RWPE2 (cell line): ENCODE data around the gene TUBB2B.
A peak's percentile ranks its signal among the peaks of the same experiment; 100 is the strongest.

ENCODE experiments used
- ATAC-seq: fragments of 200-7000 bp; cut with Tn5 transposase; 3 replicates; pipeline ENCODE4 v1.9.1; 2021; ENCODE audit warnings: low read depth
- DNase-seq: peaks from one replicate; pipeline ENCODE4 v3.0.0-alpha.2; 2020; ENCODE audit warnings: low spot score
- H3K27ac ChIP-seq: fragments of 450-650 bp; 2 replicates; pipeline ENCODE4 v1.5.1; 2017; ENCODE audit warnings: mild to moderate bottlenecking; ENCODE audit not compliant: poor library complexity, severe bottlenecking
- H3K27me3 ChIP-seq: fragments of 250-450 bp; sonication (Bioruptor Pico); 2 replicates; pipeline ENCODE4 v1.5.1; 2021; ENCODE audit warnings: mild to moderate bottlenecking, moderate library complexity; ENCODE audit not compliant: insufficient read depth, poor library complexity, severe bottlenecking
- H3K36me3 ChIP-seq: fragments of 250-450 bp; sonication (Bioruptor Pico); 2 replicates; pipeline ENCODE4 v1.5.1; 2020; ENCODE audit warnings: low read depth, mild to moderate bottlenecking, moderate library complexity
- H3K4me1 ChIP-seq: fragments of 250-450 bp; sonication (Bioruptor Pico); 2 replicates; pipeline ENCODE4 v1.5.1; 2021; ENCODE audit warnings: mild to moderate bottlenecking, moderate library complexity; ENCODE audit not compliant: insufficient read depth, poor library complexity, severe bottlenecking
- H3K4me3 ChIP-seq: fragments of 250-450 bp; sonication (Bioruptor Pico); 2 replicates; pipeline ENCODE4 v1.5.1; 2021; ENCODE audit warnings: mild to moderate bottlenecking, moderate library complexity; ENCODE audit not compliant: severe bottlenecking
- H3K9me3 ChIP-seq: fragments of 250-450 bp; sonication (Bioruptor Pico); 2 replicates; pipeline ENCODE4 v1.5.1; 2021; ENCODE audit warnings: mild to moderate bottlenecking, moderate library complexity; ENCODE audit not compliant: severe bottlenecking
- TF ChIP-seq, protein P1 (sequence below): fragments of 450-650 bp; IDR thresholded peaks from one replicate; pipeline ENCODE4 v1.5.1; 2017; ENCODE audit warnings: mild to moderate bottlenecking, moderate library complexity; ENCODE audit not compliant: poor library complexity, severe bottlenecking

Gene TUBB2B

DNA sequence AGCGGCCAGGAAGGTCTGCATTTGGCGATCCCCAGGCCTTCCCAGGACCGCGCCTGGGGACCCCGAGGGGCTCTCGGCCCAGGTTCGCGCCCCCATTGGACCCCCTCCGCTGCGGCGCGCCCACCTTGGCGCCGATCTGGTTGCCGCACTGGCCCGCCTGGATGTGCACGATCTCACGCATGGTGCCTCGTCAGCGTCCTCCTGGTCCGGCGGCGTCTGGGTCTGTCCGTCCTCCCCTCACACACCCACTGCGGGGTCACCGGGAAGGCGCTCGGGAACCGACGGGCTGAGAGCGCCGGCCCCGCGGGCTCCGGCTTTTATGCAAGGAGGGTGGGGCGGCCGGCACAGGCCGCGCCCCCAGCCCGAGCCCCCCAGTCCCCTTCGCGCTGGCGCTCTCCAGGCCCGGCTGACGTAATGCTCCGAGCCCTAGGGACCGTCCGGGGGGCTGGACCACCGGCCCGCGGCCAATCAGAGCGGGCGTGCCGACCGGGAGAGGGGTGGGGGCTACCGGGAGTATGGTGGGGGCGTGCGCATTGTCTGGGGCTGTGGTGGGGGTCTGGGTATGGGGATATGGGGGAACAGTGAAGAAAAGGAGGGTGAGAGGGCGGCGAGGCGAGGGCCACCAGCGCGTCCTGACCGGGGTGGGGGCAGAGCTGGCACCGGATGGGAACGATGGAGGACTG lies at the start of gene TUBB2B:
TSS of gene TUBB2B (minus strand) at position 291 of the 683 bp plus-strand sequence. CDS start at position 181, 110 bp downstream.
- Histone ChIP-seq H3K9me3 (no peaks in the 10 kb centered on the region), H3K4me1 (no peaks in the 10 kb centered on the region), H3K27ac (no peak within 1 kb of the TSS), H3K36me3 (no peaks in the 10 kb centered on the region), H3K27me3 (peaks cover 48% of the 10 kb centered on the region), H3K4me3 (peak within 1 kb of the TSS; percentile 26)
- no peak for DNase-seq
- TF ChIP-seq, protein P1, sequence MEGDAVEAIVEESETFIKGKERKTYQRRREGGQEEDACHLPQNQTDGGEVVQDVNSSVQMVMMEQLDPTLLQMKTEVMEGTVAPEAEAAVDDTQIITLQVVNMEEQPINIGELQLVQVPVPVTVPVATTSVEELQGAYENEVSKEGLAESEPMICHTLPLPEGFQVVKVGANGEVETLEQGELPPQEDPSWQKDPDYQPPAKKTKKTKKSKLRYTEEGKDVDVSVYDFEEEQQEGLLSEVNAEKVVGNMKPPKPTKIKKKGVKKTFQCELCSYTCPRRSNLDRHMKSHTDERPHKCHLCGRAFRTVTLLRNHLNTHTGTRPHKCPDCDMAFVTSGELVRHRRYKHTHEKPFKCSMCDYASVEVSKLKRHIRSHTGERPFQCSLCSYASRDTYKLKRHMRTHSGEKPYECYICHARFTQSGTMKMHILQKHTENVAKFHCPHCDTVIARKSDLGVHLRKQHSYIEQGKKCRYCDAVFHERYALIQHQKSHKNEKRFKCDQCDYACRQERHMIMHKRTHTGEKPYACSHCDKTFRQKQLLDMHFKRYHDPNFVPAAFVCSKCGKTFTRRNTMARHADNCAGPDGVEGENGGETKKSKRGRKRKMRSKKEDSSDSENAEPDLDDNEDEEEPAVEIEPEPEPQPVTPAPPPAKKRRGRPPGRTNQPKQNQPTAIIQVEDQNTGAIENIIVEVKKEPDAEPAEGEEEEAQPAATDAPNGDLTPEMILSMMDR: no peak
- ATAC-seq: peak; percentile 28; the same call in 1 of the 3 replicates

DNA sequence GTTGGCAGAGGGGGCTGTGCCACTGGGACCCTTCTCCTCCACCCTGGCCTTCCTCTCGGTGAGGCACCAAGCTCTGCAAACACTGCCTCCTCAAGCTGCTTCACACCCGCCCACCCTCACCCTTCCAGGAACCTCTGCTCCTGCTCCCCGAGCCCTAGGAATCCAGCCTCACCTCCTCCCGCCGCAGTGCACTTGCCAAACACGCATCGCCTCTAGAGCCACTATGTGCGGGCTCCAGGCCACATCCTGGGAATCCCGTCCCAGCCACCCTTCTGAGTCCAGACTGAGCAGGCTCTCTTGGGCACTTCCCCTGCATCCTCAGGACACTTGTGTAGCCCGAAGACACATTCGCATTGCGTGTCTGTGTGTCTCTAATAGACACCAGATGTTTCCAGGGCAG lies 49.8 kb upstream of the TUBB2B start:
- no peak overlapping the region for H3K27ac ChIP-seq
- H3K27me3 ChIP-seq: no peaks in the 10 kb centered on the region
- H3K4me3 ChIP-seq: no peak overlapping the region
- TF ChIP-seq, protein P1: no peak
- no peak for ATAC-seq
- peaks cover 7% of the 10 kb centered on the region for H3K4me1 ChIP-seq
- no peaks in the 10 kb centered on the region for H3K9me3 ChIP-seq
- DNase-seq: no peak
- no peaks in the 10 kb centered on the region; the same call in 1 of the 2 replicates for H3K36me3 ChIP-seq

DNA sequence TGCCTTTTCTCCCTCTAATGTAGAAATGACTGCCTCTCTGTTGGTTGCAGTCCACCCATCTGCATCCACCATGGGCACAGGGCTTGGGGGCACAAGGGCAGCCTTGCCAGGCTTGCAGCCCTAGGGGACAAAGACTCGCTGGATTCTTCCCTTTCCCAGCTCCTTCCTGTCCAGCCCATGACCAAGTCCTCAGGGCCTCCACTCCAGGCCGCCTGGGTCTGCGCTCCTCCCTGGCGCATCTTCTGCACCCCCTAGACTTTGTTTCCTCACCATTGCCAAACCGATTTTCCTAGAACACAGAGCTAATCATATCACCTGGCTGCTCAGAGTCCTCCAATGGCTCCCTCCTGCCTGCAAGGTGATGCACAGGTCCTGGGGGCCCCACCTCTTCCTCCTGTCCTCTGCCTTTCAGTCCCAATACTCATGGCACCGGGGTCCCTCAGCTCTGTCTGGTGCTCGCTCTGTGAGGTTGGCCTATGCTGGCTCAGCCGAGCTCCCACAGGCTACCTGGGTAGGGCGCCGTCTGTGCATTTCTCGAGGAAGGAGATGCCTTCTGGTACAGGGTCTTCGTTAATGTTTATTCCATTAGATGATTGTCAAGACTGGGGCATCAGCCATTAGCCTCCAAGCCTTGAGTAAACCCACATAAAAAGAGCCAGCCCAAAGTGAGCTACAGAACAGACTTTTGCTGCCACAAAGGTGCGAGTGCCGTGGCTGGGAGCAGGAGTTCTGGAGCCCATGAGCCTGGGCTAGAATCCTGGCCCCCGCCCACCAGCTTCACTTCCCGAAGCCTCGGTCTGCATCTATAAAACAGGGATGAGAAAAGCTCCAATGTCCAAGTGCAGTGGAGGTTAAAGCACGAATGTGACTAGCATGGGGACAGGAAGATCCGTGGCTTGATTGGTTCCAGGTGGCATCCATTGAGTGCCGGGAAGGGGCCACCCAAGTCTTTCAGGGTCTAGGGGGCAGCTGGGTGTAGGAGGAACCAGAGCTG lies 49.0 kb upstream of the TUBB2B start:
- H3K9me3 ChIP-seq: no peaks in the 10 kb centered on the region
- no peaks in the 10 kb centered on the region for H3K27me3 ChIP-seq
- ATAC-seq: no peak
- no peak overlapping the region for H3K27ac ChIP-seq
- TF ChIP-seq, protein P1: no peak
- DNase-seq: no peak
- H3K4me3 ChIP-seq: no peak overlapping the region
- peaks cover 2% of the 10 kb centered on the region for H3K4me1 ChIP-seq
- H3K36me3 ChIP-seq: peaks cover 6% of the 10 kb centered on the region

DNA sequence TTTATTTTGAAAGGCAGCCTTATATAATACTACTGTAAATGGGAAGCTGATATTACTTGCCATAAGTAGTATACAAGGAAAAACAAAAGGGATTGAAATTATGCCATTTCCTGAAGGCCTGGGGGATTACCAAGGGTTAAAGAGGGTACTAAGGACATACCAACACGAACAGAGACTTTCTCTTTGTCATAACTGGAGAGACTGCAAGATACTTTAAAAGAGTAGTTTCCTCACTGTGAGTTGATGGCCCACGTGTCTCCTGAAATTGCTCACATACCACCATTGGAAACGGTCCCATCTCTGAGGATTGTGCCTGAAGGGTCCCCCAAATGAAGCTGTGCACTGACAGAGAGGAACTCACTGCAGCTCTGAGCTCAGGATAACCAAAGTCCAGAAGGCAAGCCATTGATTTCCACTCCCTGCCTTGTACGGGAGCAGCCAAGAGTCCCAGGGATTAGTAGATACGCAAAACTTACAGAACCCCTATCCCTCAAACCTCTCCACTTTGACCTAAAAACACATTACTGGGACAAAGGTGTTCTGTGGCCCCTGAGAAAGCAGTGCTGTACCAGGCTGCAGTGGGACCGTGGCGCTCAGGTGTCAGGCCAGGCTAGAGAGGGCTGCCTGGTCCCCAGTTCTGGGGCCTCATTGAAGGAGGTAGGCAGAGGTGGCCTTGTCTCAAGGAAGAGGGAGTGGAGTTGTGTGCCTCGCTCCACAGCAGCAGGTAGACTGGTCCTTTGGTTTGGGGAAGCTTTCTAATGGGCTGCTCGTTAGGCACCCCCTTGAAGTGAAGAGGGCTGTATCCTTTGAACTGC lies 46.5 kb upstream of the TUBB2B start:
- no peaks in the 10 kb centered on the region for H3K4me1 ChIP-seq
- H3K27ac ChIP-seq: no peak overlapping the region
- DNase-seq (no peak), ATAC-seq (no peak)
- TF ChIP-seq, protein P1: no peak
- H3K36me3 ChIP-seq: peaks cover 23% of the 10 kb centered on the region
- no peaks in the 10 kb centered on the region for H3K27me3 ChIP-seq
- no peaks in the 10 kb centered on the region for H3K9me3 ChIP-seq
- no peak overlapping the region for H3K4me3 ChIP-seq
